ENCODE data around the gene NAT9.

Gene NAT9

GRCh38 chr17:74773871-74774286 lies 2.3 kb downstream of the NAT9 start:
- DNase-seq (ENCODE audit: low read depth) = no peak
- no peak for TF ChIP-seq CTCF (IDR thresholded peaks at IDR 0.05; ENCODE audit: control insufficient read depth, extremely low read depth, insufficient read depth)
- no peak overlapping the region for H3K4me3 ChIP-seq (ENCODE audit: low read depth, low read length)

DNA sequence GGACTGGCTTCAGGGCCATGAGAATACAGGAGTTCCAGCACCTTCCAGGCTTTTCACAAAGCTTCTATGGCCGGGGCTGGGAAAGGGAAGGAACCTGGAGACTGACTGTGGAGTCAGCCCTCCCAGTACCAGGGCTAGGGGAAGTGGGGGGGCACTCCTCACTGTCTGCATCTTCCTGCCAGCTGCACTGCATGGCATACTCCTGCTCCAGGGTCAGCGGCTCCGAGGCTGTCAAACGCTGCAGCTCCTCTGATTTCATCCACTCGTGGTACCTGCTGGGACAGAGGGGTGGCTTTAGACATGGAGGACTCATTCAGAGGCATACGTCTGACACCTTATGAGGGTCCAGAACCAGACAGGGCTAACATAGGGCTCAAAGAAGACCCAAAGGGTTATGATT lies 2.7 kb downstream of the NAT9 start:
- no peak for TF ChIP-seq CTCF (IDR thresholded peaks at IDR 0.05; ENCODE audit: control insufficient read depth, extremely low read depth, insufficient read depth)
- H3K4me3 ChIP-seq (ENCODE audit: low read depth, low read length) = no peak overlapping the region
- DNase-seq (ENCODE audit: low read depth) = no peak

- TF ChIP-seq CTCF (IDR thresholded peaks at IDR 0.05; ENCODE audit: control insufficient read depth, extremely low read depth, insufficient read depth) = no peak
- DNase-seq (ENCODE audit: low read depth) = no peak
- no peak overlapping the region for H3K4me3 ChIP-seq (ENCODE audit: low read depth, low read length)
Observed at GRCh38 chr17:74772053-74772452, 4.1 kb downstream of the NAT9 start.

- TF ChIP-seq CTCF (IDR thresholded peaks at IDR 0.05; ENCODE audit: control insufficient read depth, extremely low read depth, insufficient read depth) = no peak
- H3K4me3 ChIP-seq (ENCODE audit: low read depth, low read length) = no peak overlapping the region
- no peak for DNase-seq (ENCODE audit: low read depth)
Observed at GRCh38 chr17:74771319-74771914, 4.7 kb downstream of the NAT9 start.

DNA sequence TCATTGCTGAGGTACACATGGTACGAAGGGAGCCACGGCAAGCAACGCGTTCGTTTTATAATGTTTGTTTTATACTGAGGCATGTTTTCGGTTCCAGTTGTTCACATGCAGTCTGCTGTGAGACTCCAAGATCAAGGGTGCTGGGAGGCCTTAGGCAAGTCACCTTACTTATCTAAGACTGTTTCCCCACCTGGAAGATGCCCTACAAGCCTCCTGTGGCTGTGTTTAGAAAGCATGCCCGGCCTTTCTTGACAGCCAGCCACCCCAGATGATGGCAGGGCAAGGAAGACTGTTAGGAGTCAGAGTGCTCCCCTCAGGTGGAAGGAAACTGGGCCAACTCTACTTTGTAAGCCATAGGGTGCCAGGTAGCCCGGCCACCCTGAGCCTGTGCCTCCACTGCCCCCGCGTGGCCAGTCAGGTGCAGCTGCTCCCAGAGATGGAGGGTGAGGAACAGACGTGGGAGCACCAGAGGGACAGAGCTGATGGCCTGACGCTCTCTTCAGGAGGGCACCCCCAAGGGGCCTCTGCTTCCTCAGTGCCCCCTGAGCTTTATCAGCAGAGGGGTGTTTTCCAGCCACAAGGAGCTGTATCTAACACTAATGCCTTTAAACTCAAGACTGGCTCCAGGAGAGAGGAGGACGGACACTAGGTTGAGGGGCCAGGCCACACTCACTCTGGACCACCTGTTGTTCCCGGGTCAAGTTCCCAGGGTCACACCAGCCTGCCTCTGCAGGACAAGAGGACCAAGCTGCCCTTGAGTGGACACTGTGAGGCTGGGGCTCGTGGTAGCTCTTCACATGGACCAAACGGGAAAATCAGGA lies 5.4 kb downstream of the NAT9 start:
- DNase-seq (ENCODE audit: low read depth) = peak; percentile 61
- TF ChIP-seq CTCF (IDR thresholded peaks at IDR 0.05; ENCODE audit: control insufficient read depth, extremely low read depth, insufficient read depth) = peak; percentile 100
- no peak overlapping the region for H3K4me3 ChIP-seq (ENCODE audit: low read depth, low read length)

GRCh38 chr17:74769856-74770497 lies 6.2 kb downstream of the NAT9 start:
- DNase-seq (ENCODE audit: low read depth) = no peak
- no peak for TF ChIP-seq CTCF (IDR thresholded peaks at IDR 0.05; ENCODE audit: control insufficient read depth, extremely low read depth, insufficient read depth)
- no peak overlapping the region for H3K4me3 ChIP-seq (ENCODE audit: low read depth, low read length)

All from LNCaP clone FGC (cell line).